GM12878 (cell line): ENCODE results near the gene CDH4. TPM values are rescaled to one million over a fixed set of nuclear protein-coding genes. Genes with fewer than 3 reads are reported as not detected.

Experiments
- ATAC-seq: fragments of 200-7000 bp; cut with Tn5 transposase; 3 replicates; pipeline ENCODE4 v1.9.1; 2020; ENCODE audit warnings: mild to moderate bottlenecking, moderate library complexity
- BruUV-seq: library from RNA; stranded (reverse); fragments of 400-500 nt; replicated peaks from 2 replicates; lab custom pipeline; 2021; lab: Mats Ljungman, UMichigan
- CTCF ChIA-PET: fragments of 300-600 bp; sonication (Branson Sonifier 250); formaldehyde crosslinking; extraction: SDS; loops from one replicate; lab custom pipeline; 2021; ENCODE audit warnings: inconsistent platforms; lab: Yijun Ruan, JAX
- POLR2A ChIA-PET: fragments of 350-600 bp; formaldehyde crosslinking; extraction: SDS; loops from one replicate; lab custom pipeline; 2021; ENCODE audit warnings: inconsistent platforms; lab: Charles Lee
- RAD21 ChIA-PET: fragments of 300-600 bp; sonication (Branson Sonifier 250); formaldehyde crosslinking; loops from one replicate; lab custom pipeline; 2023; ENCODE audit warnings: antibody characterized with exemption; ENCODE audit not compliant: unreplicated experiment; lab: Charles Lee
- SMC1A ChIA-PET: fragments of 300-600 bp; sonication (Branson Sonifier 250); formaldehyde crosslinking; loops from one replicate; lab custom pipeline; 2023; ENCODE audit not compliant: unreplicated experiment, uncharacterized antibody; lab: Charles Lee
- DNase-seq: peaks from one replicate; pipeline ENCODE4 v3.0.0-alpha.2; 2011; ENCODE audit warnings: low read depth, low spot score
- FAIRE-seq: peaks from 3 replicates; lab custom pipeline; 2011; peaks lifted over from hg19 to GRCh38; lab: Jason Lieb, UNC
- H2AFZ ChIP-seq: 2 replicates; pipeline ENCODE4 v1.6.0; 2011; ENCODE audit warnings: low read depth, low read length, control low read depth; ENCODE audit not compliant: control insufficient read depth
- H3K27ac ChIP-seq: 2 replicates; pipeline ENCODE4 v1.5.1; 2011; ENCODE audit warnings: control low read depth; ENCODE audit not compliant: control insufficient read depth, insufficient read depth
- H3K27me3 ChIP-seq, 2 experiments: replicated peaks in 1 of 2; 2 replicates each; pipeline versions ENCODE4 v1.6.0 to v1.6.1; 2011; ENCODE audit warnings: low read length in 1 of 2; ENCODE audit not compliant: control insufficient read depth in 2 of 2, insufficient read depth in 2 of 2
- H3K36me3 ChIP-seq, 2 experiments: 2 replicates each; pipeline ENCODE4 v1.5.1; 2011; ENCODE audit warnings: low read length in 1 of 2; ENCODE audit not compliant: control insufficient read depth in 2 of 2, insufficient read depth in 2 of 2
- H3K4me1 ChIP-seq: 2 replicates; pipeline ENCODE4 v1.6.1; 2011; ENCODE audit warnings: mild to moderate bottlenecking, low read length, moderate library complexity, mixed read lengths; ENCODE audit not compliant: control insufficient read depth, insufficient read depth
- H3K4me2 ChIP-seq: 2 replicates; pipeline ENCODE4 v1.6.0; 2011; ENCODE audit warnings: control low read depth; ENCODE audit not compliant: control insufficient read depth, insufficient read depth
- H3K4me3 ChIP-seq: fragments of 200-600 bp; sonication (generic); 2 replicates; pipeline ENCODE4 v1.5.1; 2016
- H3K79me2 ChIP-seq: 2 replicates; pipeline ENCODE4 v1.6.0; 2011; ENCODE audit warnings: low read length; ENCODE audit not compliant: control insufficient read depth, insufficient read depth
- H3K9ac ChIP-seq: 2 replicates; pipeline ENCODE4 v1.8.0; 2011; ENCODE audit warnings: low read length, control low read depth, mixed read lengths; ENCODE audit not compliant: control insufficient read depth, insufficient read depth
- H3K9me3 ChIP-seq: replicated peaks from 3 replicates; pipeline ENCODE4 v1.5.1; 2011; ENCODE audit warnings: mild to moderate bottlenecking, low read length; ENCODE audit not compliant: control insufficient read depth, insufficient read depth
- H4K20me1 ChIP-seq: 2 replicates; pipeline ENCODE4 v1.6.0; 2011; ENCODE audit not compliant: control insufficient read depth, insufficient read depth
- CBFB ChIP-seq: IDR thresholded peaks from 2 replicates; pipeline ENCODE4 v1.6.1; 2016; ENCODE audit warnings: antibody characterized with exemption, low read depth
- EGR1 ChIP-seq, 2 experiments: IDR thresholded peaks; 1 replicate in 1 of 2; 2 replicates in 1 of 2; pipeline ENCODE4 v1.6.1; 2011 to 2012; ENCODE audit warnings: low read depth in 2 of 2, low read length in 2 of 2, borderline replicate concordance in 1 of 2, mild to moderate bottlenecking in 1 of 2, moderate library complexity in 1 of 2
- JUNB ChIP-seq: IDR thresholded peaks from 2 replicates; pipeline ENCODE4 v1.6.1; 2016; ENCODE audit warnings: antibody characterized with exemption, mild to moderate bottlenecking
- JUND ChIP-seq: IDR thresholded peaks from 2 replicates; pipeline ENCODE4 v1.6.1; 2012; ENCODE audit warnings: low read depth, mild to moderate bottlenecking, low read length, improper control_type of control experiment, moderate library complexity
- MTA2 ChIP-seq: fragments of 450-650 bp; IDR thresholded peaks from 2 replicates; pipeline ENCODE4 v1.6.1; 2016; ENCODE audit warnings: low read depth, mild to moderate bottlenecking, moderate library complexity
- MTA3 ChIP-seq: IDR thresholded peaks from 2 replicates; pipeline ENCODE4 v1.6.1; 2012; ENCODE audit warnings: low read length, inconsistent platforms, borderline replicate concordance
- MXI1 ChIP-seq: fragments of 150-350 bp; IDR thresholded peaks from 2 replicates; pipeline ENCODE4 v1.6.1; 2011; ENCODE audit warnings: low read depth, mild to moderate bottlenecking, inconsistent platforms, low read length, improper control_type of control experiment
- NFXL1 ChIP-seq: fragments of 450-650 bp; IDR thresholded peaks from 2 replicates; pipeline ENCODE4 v1.6.1; 2017; ENCODE audit warnings: antibody characterized with exemption, mild to moderate bottlenecking, borderline replicate concordance
- NKRF ChIP-seq: fragments of 450-650 bp; conservative IDR thresholded peaks from 2 replicates; pipeline ENCODE4 v1.6.1; 2017; ENCODE audit warnings: mild to moderate bottlenecking, moderate library complexity
- PAX5 ChIP-seq: IDR thresholded peaks from 2 replicates; pipeline ENCODE4 v1.6.1; 2011; ENCODE audit warnings: low read depth, low read length, borderline replicate concordance
- POLR2AphosphoS2 ChIP-seq: IDR thresholded peaks from 2 replicates; pipeline ENCODE4 v1.6.1; 2011; ENCODE audit warnings: low read depth, mild to moderate bottlenecking, low read length, improper control_type of control experiment, moderate library complexity
- SMC3 ChIP-seq: IDR thresholded peaks from 2 replicates; pipeline ENCODE4 v1.6.1; 2011; ENCODE audit warnings: low read length, improper control_type of control experiment, borderline replicate concordance
- ZNF207 ChIP-seq: fragments of 450-650 bp; IDR thresholded peaks from 2 replicates; pipeline ENCODE4 v1.6.1; 2014; ENCODE audit warnings: antibody characterized with exemption, mild to moderate bottlenecking, borderline replicate concordance
- WGBS: methylation state at CpG from one replicate; pipeline ENCODE4 v1.1.6; 2016; ENCODE audit warnings: low lambda C conversion rate; ENCODE audit not compliant: insufficient replicate concordance, insufficient coverage; ENCODE audit errors: missing lambda C conversion rate; 5-methylcytosine and 5-hydroxymethylcytosine counted together
- in situ Hi-C: fragments of 300-500 bp; cut with MboI; formaldehyde crosslinking; loops from 9 replicates; pipeline ENCODE4 v1.14.3; 2018; ENCODE audit warnings: mixed read lengths
- intact Hi-C: fragments of 100-400 bp; cut with micrococcal nuclease; formaldehyde crosslinking; loops from one replicate; pipeline ENCODE4 v1.14.2; 2022; ENCODE audit not compliant: unreplicated experiment
- polyA plus RNA-seq, 11 experiments: library from polyadenylated mRNA; depleted of rRNA in 4 of 11; unstranded in 6 of 11; stranded (reverse) in 5 of 11; fragments of >200 nt; fragmentation: Nextera tagmentation in 4 of 11; fragmentation: Illumina TruSeq in 1 of 11; extraction: Ambion mirVana in 4 of 11; extraction: Trizol in 1 of 11; gene quantifications; 1 replicate in 1 of 11; 2 replicates in 10 of 11; pipeline versions ENCODE4 v1.2.1 to v1.2.3, GENCODE V29; 2011 to 2016; ENCODE audit warnings: inconsistent platforms in 2 of 11, missing spikeins in 2 of 11, low read depth in 1 of 11
- total RNA-seq, 4 experiments: library from RNA; depleted of rRNA in 3 of 4; stranded (reverse); fragments of >200 nt in 3 of 4; fragmentation: Illumina TruSeq in 1 of 4; extraction: Trizol in 1 of 4; gene quantifications; 2 replicates each; pipeline versions ENCODE4 v1.2.1 to v1.2.3, GENCODE V29; 2013 to 2021
- TF ChIP-seq, protein P1 (sequence below): IDR thresholded peaks from 2 replicates; pipeline ENCODE4 v1.6.1; 2011; ENCODE audit warnings: low read depth, low read length, improper control_type of control experiment, borderline replicate concordance
- TF ChIP-seq, protein P2 (sequence below): IDR thresholded peaks from 2 replicates; pipeline ENCODE4 v1.6.1; 2012; ENCODE audit warnings: low read depth, low read length, improper control_type of control experiment
- TF ChIP-seq, protein P3 (sequence below): IDR thresholded peaks from 2 replicates; pipeline ENCODE4 v1.6.1; 2011; ENCODE audit warnings: low read depth, mild to moderate bottlenecking, low read length, moderate library complexity, borderline replicate concordance; ENCODE audit errors: extremely low read depth
- TF ChIP-seq, protein P4 (sequence below): fragments of 450-650 bp; IDR thresholded peaks from 2 replicates; pipeline ENCODE4 v1.6.1; 2017; ENCODE audit warnings: mild to moderate bottlenecking, low read depth, inconsistent platforms; ENCODE audit not compliant: poor library complexity, severe bottlenecking

CDH4 gene
- total and polyA plus RNA-seq, 10 of the 15 experiments (the other 5 are each of a cell fraction or from before 2014, with no cell fraction given): not detected

GRCh38 chr20:61546641-61547040 lies 294.6 kb downstream of the CDH4 start:
- BruUV-seq: no TSS peak
- no peaks in the 10 kb centered on the region for H4K20me1 ChIP-seq
- 64% methylated on average over 12 of the region's 12 CpGs for WGBS
- FAIRE-seq: no peak
- TF ChIP-seq, protein P1, sequence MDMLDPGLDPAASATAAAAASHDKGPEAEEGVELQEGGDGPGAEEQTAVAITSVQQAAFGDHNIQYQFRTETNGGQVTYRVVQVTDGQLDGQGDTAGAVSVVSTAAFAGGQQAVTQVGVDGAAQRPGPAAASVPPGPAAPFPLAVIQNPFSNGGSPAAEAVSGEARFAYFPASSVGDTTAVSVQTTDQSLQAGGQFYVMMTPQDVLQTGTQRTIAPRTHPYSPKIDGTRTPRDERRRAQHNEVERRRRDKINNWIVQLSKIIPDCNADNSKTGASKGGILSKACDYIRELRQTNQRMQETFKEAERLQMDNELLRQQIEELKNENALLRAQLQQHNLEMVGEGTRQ: no peak
- TF ChIP-seq, protein P2, sequence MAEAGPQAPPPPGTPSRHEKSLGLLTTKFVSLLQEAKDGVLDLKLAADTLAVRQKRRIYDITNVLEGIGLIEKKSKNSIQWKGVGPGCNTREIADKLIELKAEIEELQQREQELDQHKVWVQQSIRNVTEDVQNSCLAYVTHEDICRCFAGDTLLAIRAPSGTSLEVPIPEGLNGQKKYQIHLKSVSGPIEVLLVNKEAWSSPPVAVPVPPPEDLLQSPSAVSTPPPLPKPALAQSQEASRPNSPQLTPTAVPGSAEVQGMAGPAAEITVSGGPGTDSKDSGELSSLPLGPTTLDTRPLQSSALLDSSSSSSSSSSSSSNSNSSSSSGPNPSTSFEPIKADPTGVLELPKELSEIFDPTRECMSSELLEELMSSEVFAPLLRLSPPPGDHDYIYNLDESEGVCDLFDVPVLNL: no peak
- TF ChIP-seq, protein P3, sequence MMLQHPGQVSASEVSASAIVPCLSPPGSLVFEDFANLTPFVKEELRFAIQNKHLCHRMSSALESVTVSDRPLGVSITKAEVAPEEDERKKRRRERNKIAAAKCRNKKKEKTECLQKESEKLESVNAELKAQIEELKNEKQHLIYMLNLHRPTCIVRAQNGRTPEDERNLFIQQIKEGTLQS: no peak
- no peak for TF ChIP-seq JUNB
- TF ChIP-seq NKRF: no peak
- TF ChIP-seq, protein P4, sequence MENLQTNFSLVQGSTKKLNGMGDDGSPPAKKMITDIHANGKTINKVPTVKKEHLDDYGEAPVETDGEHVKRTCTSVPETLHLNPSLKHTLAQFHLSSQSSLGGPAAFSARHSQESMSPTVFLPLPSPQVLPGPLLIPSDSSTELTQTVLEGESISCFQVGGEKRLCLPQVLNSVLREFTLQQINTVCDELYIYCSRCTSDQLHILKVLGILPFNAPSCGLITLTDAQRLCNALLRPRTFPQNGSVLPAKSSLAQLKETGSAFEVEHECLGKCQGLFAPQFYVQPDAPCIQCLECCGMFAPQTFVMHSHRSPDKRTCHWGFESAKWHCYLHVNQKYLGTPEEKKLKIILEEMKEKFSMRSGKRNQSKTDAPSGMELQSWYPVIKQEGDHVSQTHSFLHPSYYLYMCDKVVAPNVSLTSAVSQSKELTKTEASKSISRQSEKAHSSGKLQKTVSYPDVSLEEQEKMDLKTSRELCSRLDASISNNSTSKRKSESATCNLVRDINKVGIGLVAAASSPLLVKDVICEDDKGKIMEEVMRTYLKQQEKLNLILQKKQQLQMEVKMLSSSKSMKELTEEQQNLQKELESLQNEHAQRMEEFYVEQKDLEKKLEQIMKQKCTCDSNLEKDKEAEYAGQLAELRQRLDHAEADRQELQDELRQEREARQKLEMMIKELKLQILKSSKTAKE: no peak
- TF ChIP-seq EGR1 (IDR thresholded peaks at IDR 0.05; ENCODE audit: borderline replicate concordance in 1 of 2, low read depth in 2 of 2, low read length in 2 of 2): no peak
- no peak for TF ChIP-seq JUND
- TF ChIP-seq CBFB: no peak
- TF ChIP-seq MXI1: no peak
- TF ChIP-seq PAX5: no peak
- no peak for TF ChIP-seq MTA3
- no peak for TF ChIP-seq POLR2AphosphoS2
- no peak for TF ChIP-seq SMC3
- no peak for TF ChIP-seq ZNF207
- no peak for TF ChIP-seq MTA2
- no peak for TF ChIP-seq NFXL1
- TF ChIP-seq, all 136 proteins: peak for 0
- Histone ChIP-seq H3K79me2 (no peaks in the 10 kb centered on the region), H3K9ac (no peak overlapping the region), H3K4me2 (no peak overlapping the region), H3K27me3 (no peaks in the 10 kb centered on the region; a peak in 1 of 4 replicates), H3K36me3 (no peaks in the 10 kb centered on the region), H3K4me1 (no peaks in the 10 kb centered on the region), H3K9me3 (no peaks in the 10 kb centered on the region; the same call in 2 of the 3 replicates), H2AFZ (no peak overlapping the region), H3K4me3 (no peak overlapping the region), H3K27ac (no peak overlapping the region)
- SMC1A ChIA-PET: no interaction called here
- intact Hi-C loops: no loop called here
- POLR2A ChIA-PET: no interaction called here
- CTCF ChIA-PET: no interaction called here
- ATAC-seq: no peak
- in situ Hi-C loops: no loop called here
- RAD21 ChIA-PET: no interaction called here
- DNase-seq: no peak
